Ramos (cell line): ENCODE measurements around the gene NUP62.
"Not testable (repeated sequence)": the region's sequence is repeated elsewhere in the genome, so short reads cannot be mapped to it uniquely, and the experiment has no call there.

ENCODE experiments used
- in situ Hi-C: fragments of 300-500 bp; cut with MboI; formaldehyde crosslinking; loops from one replicate; pipeline ENCODE4 v1.14.3; 2022; ENCODE audit warnings: low sequenced_read_pairs; ENCODE audit not compliant: unreplicated experiment

NUP62 gene, protein sequence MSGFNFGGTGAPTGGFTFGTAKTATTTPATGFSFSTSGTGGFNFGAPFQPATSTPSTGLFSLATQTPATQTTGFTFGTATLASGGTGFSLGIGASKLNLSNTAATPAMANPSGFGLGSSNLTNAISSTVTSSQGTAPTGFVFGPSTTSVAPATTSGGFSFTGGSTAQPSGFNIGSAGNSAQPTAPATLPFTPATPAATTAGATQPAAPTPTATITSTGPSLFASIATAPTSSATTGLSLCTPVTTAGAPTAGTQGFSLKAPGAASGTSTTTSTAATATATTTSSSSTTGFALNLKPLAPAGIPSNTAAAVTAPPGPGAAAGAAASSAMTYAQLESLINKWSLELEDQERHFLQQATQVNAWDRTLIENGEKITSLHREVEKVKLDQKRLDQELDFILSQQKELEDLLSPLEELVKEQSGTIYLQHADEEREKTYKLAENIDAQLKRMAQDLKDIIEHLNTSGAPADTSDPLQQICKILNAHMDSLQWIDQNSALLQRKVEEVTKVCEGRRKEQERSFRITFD

DNA sequence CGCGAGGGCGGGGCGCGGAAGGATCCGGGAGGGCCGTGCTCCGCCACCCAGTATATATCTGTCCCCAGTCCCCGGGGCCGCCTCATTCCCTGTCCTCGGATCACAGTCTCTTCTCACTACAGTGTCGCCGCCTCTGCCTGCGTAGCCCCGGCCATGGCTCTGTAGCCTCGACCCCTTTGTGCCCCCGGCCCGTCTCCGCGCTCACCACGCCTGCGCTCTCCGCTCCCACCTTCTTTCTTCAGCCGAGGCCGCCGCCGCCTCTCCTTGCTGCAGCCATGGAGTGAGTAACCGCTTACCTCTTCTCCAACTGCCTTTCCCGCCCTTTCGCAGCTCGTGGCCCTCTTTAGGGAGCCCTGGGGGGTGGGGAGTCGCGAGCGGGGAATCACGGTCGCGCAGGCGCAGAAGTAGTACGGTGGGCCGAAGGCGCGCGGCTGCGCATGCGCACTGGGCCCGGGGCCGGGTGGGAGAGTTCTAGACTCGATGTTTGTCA, at the start of gene NUP62, which contains the start of gene ATF5:
TSS of gene NUP62 (minus strand) at position 384 of the 490 bp plus-strand sequence. CDS start 19,697 bp downstream, outside the sequence.
TSS of gene ATF5 (plus strand) at position 85 of the 490 bp plus-strand sequence. CDS start 1,646 bp downstream, outside the sequence.
- in situ Hi-C loops = no loop called here

- in situ Hi-C loops = no loop called here
These were observed 49.0 kb upstream of the NUP62 start for GRCh38 chr19:49978324-49978723.

DNA sequence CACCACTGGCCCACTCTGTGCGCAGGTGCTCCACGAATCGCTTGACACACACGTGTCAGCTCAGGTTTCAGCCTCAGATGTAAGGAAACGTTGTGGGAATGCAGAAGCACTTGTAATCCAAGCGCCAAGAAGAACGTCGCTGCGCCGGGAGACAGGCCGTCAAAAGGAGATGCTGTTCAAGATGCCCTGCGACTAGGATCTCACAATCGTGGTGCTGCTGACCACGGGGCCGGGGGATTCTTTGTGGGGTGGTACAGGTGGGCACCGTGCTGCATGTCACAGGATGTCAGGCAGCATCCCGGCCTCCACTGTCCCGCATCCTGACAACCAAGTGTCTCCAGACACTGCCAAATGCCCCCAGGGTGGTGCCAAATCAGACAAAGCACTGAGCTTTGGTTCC, 48.6 kb upstream of the NUP62 start:
- in situ Hi-C loops = no loop called here

- in situ Hi-C loops = no loop called here
These were observed 47.8 kb upstream of the NUP62 start for GRCh38 chr19:49977076-49977475.

GRCh38 chr19:49976496-49976895, 47.2 kb upstream of the NUP62 start:
- in situ Hi-C loops = no loop called here

GRCh38 chr19:49975051-49975450, 45.7 kb upstream of the NUP62 start:
- in situ Hi-C loops = no loop called here

GRCh38 chr19:49973987-49974386, 44.7 kb upstream of the NUP62 start:
- in situ Hi-C loops = no loop called here

GRCh38 chr19:49972841-49973240, 43.5 kb upstream of the NUP62 start:
- in situ Hi-C loops = no loop called here

DNA sequence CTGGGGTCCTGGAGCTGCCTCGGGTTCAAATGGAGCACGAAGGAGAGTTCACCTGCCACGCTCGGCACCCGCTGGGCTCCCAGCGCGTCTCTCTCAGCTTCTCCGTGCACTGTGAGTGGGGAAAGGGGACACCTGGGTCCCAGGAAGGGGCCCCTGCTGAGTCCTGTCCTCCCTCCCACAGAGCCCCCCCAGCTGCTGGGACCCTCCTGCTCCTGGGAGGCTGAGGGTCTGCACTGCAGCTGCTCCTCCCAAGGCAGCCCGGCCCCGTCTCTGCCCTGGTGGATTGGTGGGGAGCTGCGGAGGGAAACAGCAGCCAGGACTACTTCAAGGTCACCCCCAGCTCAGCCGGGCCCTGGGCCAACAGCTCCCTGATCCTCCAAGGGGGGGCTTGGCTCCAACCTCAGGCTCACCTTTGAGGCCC, 42.7 kb upstream of the NUP62 start:
- in situ Hi-C loops = no loop called here

DNA sequence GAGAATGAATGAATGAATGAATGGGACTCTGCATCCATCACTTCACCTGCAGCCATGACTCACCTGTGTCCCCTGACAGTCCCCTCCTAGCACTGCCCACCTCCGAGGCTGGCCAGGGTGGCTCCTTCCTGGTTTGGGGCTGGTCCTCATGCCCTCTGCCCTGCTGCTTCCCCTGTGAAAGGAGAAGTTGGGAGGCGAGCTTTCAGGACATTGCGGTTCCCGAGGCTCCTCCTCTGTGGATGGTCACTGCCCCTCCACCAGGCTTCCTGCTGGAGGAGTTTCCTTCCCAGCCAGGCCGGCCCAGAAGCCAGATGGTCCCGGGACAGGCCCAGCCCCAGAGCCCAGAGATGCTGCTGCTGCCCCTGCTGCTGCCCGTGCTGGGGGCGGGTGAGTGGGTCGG, 40.1 kb upstream of the NUP62 start:
- in situ Hi-C loops = not testable (repeated sequence)

DNA sequence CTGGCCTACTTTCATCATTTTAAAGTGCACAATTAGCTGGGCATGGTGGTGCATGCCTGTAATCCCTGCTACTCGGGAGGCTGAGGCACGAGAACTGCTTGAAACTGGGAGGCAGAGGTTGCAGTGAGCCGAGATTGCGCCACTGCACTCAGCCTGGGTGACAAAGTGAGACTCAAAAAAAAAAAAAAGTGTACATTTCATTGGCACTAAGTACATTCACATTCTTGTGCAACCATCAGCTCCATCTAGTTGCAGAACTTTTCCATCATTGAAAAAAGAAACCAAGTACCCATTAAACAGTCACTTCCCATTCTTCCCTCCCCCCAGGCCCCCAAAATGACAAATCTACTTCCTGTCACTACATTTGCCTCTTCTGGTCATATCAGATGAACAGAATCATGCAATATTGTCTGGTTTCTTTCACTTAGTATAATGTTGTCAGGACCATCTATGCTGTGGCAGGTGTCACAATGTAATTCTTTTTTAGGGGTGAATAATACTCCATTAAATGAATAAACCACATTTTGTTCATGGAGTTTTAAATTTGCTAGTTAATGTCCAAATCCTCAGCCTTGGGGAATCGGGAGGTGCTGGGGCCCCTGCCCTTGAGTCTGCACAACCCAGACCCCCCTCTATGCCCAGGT, 39.1 kb upstream of the NUP62 start:
- in situ Hi-C loops = no loop called here

DNA sequence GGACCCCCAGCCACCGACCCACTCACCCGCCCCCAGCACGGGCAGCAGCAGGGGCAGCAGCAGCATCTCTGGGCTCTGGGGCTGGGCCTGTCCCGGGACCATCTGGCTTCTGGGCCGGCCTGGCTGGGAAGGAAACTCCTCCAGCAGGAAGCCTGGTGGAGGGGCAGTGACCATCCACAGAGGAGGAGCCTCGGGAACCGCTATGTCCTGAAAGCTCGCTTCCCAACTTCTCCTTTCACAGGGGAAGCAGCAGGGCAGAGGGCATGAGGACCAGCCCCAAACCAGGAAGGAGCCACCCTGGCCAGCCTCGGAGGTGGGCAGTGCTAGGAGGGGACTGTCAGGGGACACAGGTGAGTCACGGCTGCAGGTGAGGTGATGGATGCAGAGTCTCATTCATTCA, 31.7 kb upstream of the NUP62 start, which contains the start of gene SIGLEC11:
TSS of gene SIGLEC11 (minus strand) at position 193 of the 400 bp plus-strand sequence. CDS start at position 102, 91 bp downstream.
- in situ Hi-C loops = not testable (repeated sequence)

DNA sequence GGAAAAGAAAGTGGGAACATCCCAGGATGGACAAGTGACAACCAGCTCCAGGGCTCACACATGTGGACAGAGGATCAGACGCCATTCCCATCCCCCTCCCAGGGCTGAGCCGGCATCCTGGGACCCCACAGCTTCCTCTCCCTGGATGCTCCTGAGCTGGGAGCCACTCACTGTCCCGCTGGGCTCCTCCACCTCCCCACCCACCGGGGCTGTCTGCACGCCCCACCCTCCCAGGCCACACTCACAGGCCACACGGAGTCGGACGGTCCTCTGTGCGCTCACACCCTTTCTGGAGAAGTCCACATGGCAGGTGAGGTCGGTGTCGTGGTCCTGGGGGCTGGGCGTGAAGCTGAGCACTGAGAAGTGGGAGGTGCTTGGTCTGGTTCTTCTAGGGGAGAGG, 30.6 kb upstream of the NUP62 start:
- in situ Hi-C loops = not testable (repeated sequence)

GRCh38 chr19:49958596-49958995, 29.3 kb upstream of the NUP62 start:
- in situ Hi-C loops = not testable (repeated sequence)

DNA sequence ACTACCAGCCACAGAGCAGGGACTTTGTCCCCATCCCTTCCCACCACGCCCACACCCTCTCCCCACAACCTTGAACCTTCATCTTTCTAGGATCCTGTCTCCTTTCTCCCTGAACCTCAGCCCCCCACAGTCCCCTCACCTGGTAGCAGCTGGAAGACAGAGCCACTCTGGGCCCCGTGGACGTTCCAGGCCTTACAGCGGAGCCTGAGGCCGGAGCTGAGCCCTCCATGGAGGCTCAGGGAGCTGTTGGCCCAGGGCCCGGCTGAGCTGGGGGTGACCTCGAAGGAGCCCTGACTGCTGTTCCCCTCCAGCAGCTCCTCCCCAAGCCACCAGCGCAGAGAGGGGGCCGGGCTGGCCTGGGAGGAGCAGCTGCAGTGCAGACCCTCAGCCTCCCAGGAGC, 28.8 kb upstream of the NUP62 start:
- in situ Hi-C loops = not testable (repeated sequence)

DNA sequence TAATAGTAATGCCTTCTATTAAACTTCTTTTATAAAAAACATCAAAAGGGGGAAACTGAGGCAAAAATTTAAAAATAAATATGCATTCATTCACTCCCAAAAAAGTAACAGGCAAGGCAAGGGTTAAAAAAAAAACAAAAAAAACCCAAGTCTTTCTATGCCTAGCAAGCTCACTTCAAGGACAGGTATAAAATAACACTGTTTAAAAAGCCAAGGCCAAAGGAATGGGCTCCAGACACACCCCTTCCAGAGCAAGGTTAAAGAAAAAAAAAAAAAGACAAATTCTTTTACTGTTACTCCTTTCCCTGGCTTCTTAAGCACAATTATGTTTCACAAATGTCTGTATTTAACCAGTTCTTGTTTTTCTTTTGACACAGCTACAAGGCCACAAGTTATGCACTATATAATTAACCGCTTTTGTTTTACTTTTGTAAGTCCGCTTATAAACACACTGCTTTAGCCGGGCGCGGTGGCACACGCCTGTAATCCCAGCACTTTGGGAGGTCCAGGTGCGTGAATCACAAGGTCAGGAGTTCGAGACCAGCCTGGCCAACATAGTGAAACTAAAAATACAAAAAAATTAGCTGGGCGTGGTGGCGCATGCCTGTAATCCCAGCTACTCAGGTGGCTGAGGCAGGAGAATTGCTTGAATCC, 28.1 kb upstream of the NUP62 start:
- in situ Hi-C loops = no loop called here

DNA sequence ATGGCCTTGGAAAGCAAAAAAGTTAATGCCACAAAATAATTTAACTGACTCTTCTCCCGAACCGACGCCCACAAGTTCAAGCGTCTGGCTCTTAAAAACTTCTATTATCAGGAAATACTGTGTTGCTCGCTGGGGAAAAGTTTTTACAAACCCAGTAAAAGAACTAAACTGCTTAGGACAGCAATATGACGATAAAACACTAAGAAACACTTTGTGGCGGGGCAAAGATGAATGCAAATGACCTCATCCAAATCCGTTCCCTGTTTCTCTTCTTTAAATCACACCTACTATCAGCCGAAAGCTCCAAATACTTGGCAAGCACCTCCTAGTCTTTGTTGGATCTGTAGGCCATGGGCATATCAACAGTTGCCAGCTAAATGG, 26.8 kb upstream of the NUP62 start:
- in situ Hi-C loops = no loop called here

DNA sequence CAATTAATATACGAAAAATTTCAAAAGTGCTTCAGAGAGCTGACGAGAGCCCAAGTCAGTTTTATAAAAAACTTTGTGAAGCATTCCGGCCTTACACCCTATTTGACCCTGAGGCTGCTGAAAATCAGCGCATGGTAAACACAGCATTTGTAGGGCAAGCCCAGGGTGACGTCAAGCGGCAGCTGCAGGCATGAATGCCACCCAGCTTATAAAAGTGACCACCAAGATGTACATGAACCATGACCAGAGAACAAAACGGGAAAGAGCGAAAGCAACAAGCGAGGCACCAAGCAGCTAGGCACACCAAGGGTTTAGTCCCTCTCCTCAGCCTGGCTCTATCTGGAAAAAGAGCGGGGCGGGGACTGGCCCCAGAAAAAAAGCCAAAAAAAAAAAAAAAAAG, 25.6 kb upstream of the NUP62 start:
- in situ Hi-C loops = no loop called here

DNA sequence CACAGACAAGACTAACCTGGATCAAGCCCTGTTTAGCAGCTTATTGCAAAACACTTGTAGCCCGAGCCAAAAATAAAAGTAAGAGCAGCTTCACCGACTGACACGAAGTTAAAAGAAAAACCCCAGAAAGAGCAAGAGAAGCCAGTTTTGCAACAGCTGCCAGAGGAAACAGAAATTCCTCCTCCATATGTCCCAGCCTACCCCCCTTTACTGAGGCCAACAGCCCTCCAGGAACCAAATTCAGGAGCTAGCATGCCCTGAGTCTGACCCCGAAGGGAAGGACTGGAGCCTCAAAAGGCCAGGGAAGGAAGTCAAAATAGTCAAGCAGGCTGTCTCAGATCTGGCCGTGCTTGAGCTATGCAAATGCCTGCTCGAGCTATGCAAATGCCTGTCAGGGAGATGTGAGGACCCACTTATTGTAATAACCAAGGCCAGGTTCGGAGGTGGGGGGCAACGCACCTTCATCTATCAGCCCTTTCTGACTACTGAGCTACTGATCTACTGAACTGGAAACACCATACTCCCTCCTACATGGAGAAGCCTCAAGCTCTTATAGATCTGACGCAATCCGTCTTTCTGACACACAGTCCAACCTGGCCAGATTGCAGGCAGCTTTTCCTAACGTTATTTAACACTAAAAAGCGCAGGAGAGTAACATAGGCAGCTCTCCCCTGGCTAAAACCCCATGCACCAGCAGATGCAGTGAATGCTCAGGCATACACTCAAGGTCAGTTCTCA, 25.0 kb upstream of the NUP62 start:
- in situ Hi-C loops = no loop called here

- in situ Hi-C loops = no loop called here
These were observed 24.1 kb upstream of the NUP62 start for GRCh38 chr19:49953416-49953815.
